Cardiac atrium fibroblast (primary cell): ENCODE data around the gene MAP10. TPM values are rescaled to one million over a fixed set of nuclear protein-coding genes. Genes with fewer than 3 reads are reported as not detected.

ENCODE experiments used
- total RNA-seq: library from RNA; depleted of rRNA; stranded (reverse); fragments of >200 nt; gene quantifications from 2 replicates; pipeline ENCODE4 v1.2.3, GENCODE V29; 2015

The MAP10 gene, protein sequence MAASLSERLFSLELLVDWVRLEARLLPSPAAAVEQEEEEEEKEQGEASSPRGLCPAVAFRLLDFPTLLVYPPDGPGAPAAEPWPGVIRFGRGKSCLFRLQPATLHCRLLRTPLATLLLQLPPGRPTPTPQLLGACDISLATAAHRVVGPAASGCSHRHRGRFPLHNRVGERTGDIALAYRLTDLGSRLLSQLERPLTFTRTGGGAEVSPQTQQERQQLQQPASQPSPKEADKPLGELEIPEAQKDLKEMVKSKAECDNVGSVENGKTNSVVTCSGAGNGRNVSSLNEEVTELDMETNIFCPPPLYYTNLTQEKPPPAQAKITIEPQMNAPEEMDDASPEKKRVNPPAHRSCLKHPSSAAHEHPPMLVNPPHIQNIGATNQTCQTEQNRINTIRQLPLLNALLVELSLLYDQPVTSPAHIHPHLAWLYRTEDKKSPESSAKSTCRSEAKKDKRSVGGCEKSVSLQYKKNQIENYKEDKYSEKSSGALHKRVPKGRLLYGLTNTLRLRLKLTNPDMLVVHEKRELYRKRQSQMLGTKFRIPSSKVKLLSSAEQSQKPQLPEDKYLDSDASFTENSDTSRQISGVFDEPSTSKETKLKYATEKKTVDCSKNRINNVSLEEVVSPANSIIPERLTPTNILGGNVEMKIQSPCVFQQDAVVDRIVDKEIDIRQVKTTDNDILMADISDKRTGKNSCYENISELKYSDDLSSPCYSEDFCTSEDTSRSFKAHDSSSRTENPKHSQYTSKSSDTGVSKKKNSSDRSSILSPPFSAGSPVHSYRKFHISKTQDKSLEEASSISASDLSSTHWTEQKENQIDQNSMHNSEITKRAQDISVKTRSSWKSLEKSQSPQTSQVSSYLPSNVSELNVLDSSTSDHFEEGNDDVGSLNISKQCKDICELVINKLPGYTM
- total RNA-seq: 1.3 and 1.6 TPM in 2 replicates

GRCh38 chr1:232805269-232806185 is at the start of gene MAP10:
Gene MAP10, plus strand, starts transcription at chr1:232805416. Its CDS starts 34 bp downstream, at chr1:232805450.

Other genes with a start within 250 kb of the MAP10 start
- 6.3 and 7.1 TPM in 2 replicates for gene SIPA1L2, start 175.3 kb upstream of the MAP10 start, total RNA-seq
- gene NTPCR, start 145.2 kb downstream of the MAP10 start, total RNA-seq: 19.7 and 21.5 TPM in 2 replicates